CD8-positive, alpha-beta memory T cell (primary cell): ENCODE results near the gene PNMA1. TPM values are rescaled to one million over a fixed set of nuclear protein-coding genes. Genes with fewer than 3 reads are reported as not detected.

ENCODE experiments used
- polyA plus RNA-seq: library from polyadenylated mRNA; unstranded; fragments of 300-500 nt; fragmentation: Illumina TruSeq; gene quantifications from one replicate; pipeline ENCODE4 v1.2.3, GENCODE V29; 2021
- total RNA-seq, 2 experiments: library from RNA; stranded (reverse); gene quantifications; one replicate each; pipeline ENCODE4 v1.2.3, GENCODE V29; 2021

Gene PNMA1
- total and polyA plus RNA-seq, 3 experiments from 2014 or later: 43.7 to 61.0 (median 56.8) TPM

Other genes with a start within 250 kb of the PNMA1 start
- 10 to 100 TPM; 27.2 to 27.8 TPM for gene RIOX1, start 223.5 kb downstream of the PNMA1 start, total RNA-seq
- gene RIOX1, start 223.5 kb downstream of the PNMA1 start, polyA plus RNA-seq: 35.3 TPM
- 1 to 10 TPM; 1.8 to 1.9 TPM for gene ACOT1, start 177.2 kb downstream of the PNMA1 start, total RNA-seq
- 3.1 TPM for gene ACOT1, start 177.2 kb downstream of the PNMA1 start, polyA plus RNA-seq
- not detected for gene HEATR4, start 155.4 kb downstream of the PNMA1 start, total RNA-seq
- gene HEATR4, start 155.4 kb downstream of the PNMA1 start, polyA plus RNA-seq: 1.0 TPM
- 10 to 100 TPM; 16.2 to 16.4 TPM for gene ACOT2, start 145.2 kb downstream of the PNMA1 start, total RNA-seq
- gene ACOT2, start 145.2 kb downstream of the PNMA1 start, polyA plus RNA-seq: 22.4 TPM
- gene ACOT4, start 122.5 kb downstream of the PNMA1 start, total RNA-seq: 1 to 10 TPM; 4.0 to 5.0 TPM
- 5.0 TPM for gene ACOT4, start 122.5 kb downstream of the PNMA1 start, polyA plus RNA-seq
- gene ACOT6, start 101.9 kb downstream of the PNMA1 start, total RNA-seq: not detected
- gene ACOT6, start 101.9 kb downstream of the PNMA1 start, polyA plus RNA-seq: not detected
- 10 to 100 TPM in 1 of 2 experiments, 1 to 10 TPM in 1; 8.1 to 10.9 TPM for gene DNAL1, start 69.4 kb downstream of the PNMA1 start, total RNA-seq
- gene DNAL1, start 69.4 kb downstream of the PNMA1 start, polyA plus RNA-seq: 5.8 TPM
- gene PTGR2, start 137.4 kb upstream of the PNMA1 start, total RNA-seq: 1 to 10 TPM; 3.3 to 4.2 TPM
- 3.0 TPM for gene PTGR2, start 137.4 kb upstream of the PNMA1 start, polyA plus RNA-seq
- 10 to 100 TPM; 65.2 to 72.4 TPM for gene ZNF410, start 172.5 kb upstream of the PNMA1 start, total RNA-seq
- 76.4 TPM for gene ZNF410, start 172.5 kb upstream of the PNMA1 start, polyA plus RNA-seq
- 1 to 10 TPM; 1.7 to 2.1 TPM for gene FAM161B, start 235.7 kb upstream of the PNMA1 start, total RNA-seq
- 3.3 TPM for gene FAM161B, start 235.7 kb upstream of the PNMA1 start, polyA plus RNA-seq
- 10 to 100 TPM; 20.9 to 22.1 TPM for gene COQ6, start 235.9 kb upstream of the PNMA1 start, total RNA-seq
- 18.5 TPM for gene COQ6, start 235.9 kb upstream of the PNMA1 start, polyA plus RNA-seq